ENCODE measurements around the gene HSPG2. TPM values are rescaled to one million over a fixed set of nuclear protein-coding genes. Genes with fewer than 3 reads are reported as not detected.

The HSPG2 gene
- total and polyA plus RNA-seq, 2 of the 8 experiments (the other 6 are each of a cell fraction or from before 2014, with no cell fraction given): 17.8 to 111 TPM

DNA sequence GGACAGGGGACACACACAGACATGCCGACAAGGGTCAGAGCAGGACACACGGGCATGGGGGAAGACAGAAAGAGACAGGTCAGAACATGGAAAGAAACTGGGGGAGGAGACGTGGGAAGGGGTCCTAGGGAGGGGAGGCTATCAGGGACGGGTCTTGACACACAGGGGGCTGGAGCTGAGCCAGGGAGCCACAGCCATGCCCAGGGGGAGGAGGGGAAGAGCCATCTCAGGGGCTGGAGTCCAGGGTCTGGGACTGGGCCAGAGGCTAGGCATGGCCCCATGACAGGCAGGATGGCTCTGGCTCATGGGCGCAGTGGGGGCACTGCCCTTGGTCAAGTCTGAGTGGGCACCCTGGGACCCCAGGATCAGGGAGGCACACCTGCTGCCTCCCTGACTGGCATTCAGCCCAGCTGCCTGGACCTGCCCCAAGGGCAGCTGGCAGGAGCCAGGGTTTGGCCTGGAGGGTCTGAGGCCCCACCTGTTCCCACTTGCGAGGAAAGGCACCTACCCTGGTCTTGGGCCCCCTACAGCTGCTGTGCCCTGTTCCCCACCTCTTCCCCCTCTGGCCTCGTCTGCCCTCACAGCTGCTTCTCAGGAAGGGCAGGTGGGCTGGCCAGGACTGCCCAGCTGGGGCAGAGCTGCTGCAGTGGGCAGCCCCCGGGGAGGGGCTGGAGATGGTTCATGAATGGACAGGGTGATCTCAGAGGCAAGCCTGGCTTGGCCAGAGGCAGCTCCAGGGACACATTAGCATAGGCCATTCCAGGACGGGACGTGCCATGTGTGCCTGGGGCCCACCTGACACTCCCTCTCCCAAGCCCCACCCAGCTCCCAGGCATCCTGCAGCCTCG is 42.9 kb downstream of the HSPG2 start:
- no peak overlapping the region for H3K4me2 ChIP-seq (ENCODE audit: insufficient read depth in 1 of 2, low read depth in 2 of 2, low read length in 2 of 2)
- H4K20me1 ChIP-seq (replicated peaks in 1 of 2; ENCODE audit: control insufficient read depth in 1 of 2, insufficient read depth in 2 of 2, low read length in 2 of 2): peaks cover 4% of the 10 kb centered on the region in 2 experiments
- H2BK12ac ChIP-seq (ENCODE audit: low read depth, low read length): no peak overlapping the region
- H3K36me3 ChIP-seq (ENCODE audit: control insufficient read depth in 2 of 4, insufficient read depth in 4 of 4, low read length in 3 of 4): peaks cover 0 to 21% (median 14%) of the 10 kb centered on the region in 4 experiments; a peak in 6 of 8 replicates
- no peak overlapping the region for H2BK15ac ChIP-seq (ENCODE audit: low read length)
- POLR2A ChIA-PET (ENCODE audit: partially characterized antibody): interaction anchor here (0.6 to 1.6 kb wide), 5 partner anchors 13 to 221 kb away, joined by 3 to 5 read pairs (median 3); no protein-coding TSS in a partner anchor
- no peak overlapping the region for H2AFZ ChIP-seq (ENCODE audit: low read length)
- no peak overlapping the region for H3K23ac ChIP-seq (ENCODE audit: insufficient read length)
- no peak overlapping the region for H3K4ac ChIP-seq (replicated peaks; ENCODE audit: insufficient read length, low read depth, low read length)
- peaks cover 0 to 7% (median 3%) of the 10 kb centered on the region in 4 experiments; a peak in 2 of 7 replicates for H3K4me1 ChIP-seq (replicated peaks in 1 of 4; ENCODE audit: control insufficient read depth in 3 of 4, insufficient read depth in 4 of 4, low read length in 3 of 4)
- DNase-seq (ENCODE audit: low read depth in 1 of 2, low spot score in 2 of 2) (no peak), FAIRE-seq (no peak)
- no peak overlapping the region; the same call in 1 of the 2 replicates for H4K8ac ChIP-seq (ENCODE audit: extremely low read depth, insufficient read depth, low read length)
- no peaks in the 10 kb centered on the region for H3K23me2 ChIP-seq (ENCODE audit: low read depth, low read length)
- H3K14ac ChIP-seq (ENCODE audit: insufficient read length): no peak overlapping the region
- no peaks in the 10 kb centered on the region for H3K79me1 ChIP-seq (ENCODE audit: low read depth, low read length)
- 0 out of 7 replicates have a peak overlapping the region, but pooled peaks of 1 of the 4 experiments have one; percentile 28 for H3K9ac ChIP-seq (replicated peaks in 1 of 4; ENCODE audit: extremely low read depth in 1 of 4, low read depth in 3 of 4, low read length in 3 of 4)
- CTCF ChIA-PET (ENCODE audit: partially characterized antibody): interaction anchor here (0.9 to 2.1 kb wide), 8 partner anchors 11 to 69 kb away, joined by 3 to 9 read pairs (median 4); no protein-coding TSS in a partner anchor
- H2AK5ac ChIP-seq (ENCODE audit: low read depth, low read length): no peak overlapping the region
- H2BK20ac ChIP-seq (ENCODE audit: low read length): no peak overlapping the region
- H3K18ac ChIP-seq (ENCODE audit: extremely low read depth, low read length): no peak overlapping the region
- no peak overlapping the region for H3K56ac ChIP-seq (replicated peaks; ENCODE audit: insufficient read length, low read depth, low read length)
- H2BK120ac ChIP-seq (replicated peaks; ENCODE audit: low read depth, low read length): no peak overlapping the region
- 88% methylated on average over 10 of the region's 11 CpGs; no CpG with 5 or more reads in 1 of the 2 experiments for WGBS, 2 experiments (ENCODE audit: extremely low coverage in 1 of 2, insufficient coverage in 1 of 2, insufficient read length in 1 of 2, insufficient replicate concordance in 2 of 2, low coverage in 1 of 2, low lambda C conversion rate in 2 of 2, missing lambda C conversion rate in 1 of 2)
- no peaks in the 10 kb centered on the region for H3K9me3 ChIP-seq (ENCODE audit: insufficient read depth in 2 of 2, low read depth in 1 of 2, low read length in 1 of 2)
- H3K27ac ChIP-seq (ENCODE audit: low read depth, low read length): no peak overlapping the region; the same call in 1 of the 2 replicates
- H4K5ac ChIP-seq (ENCODE audit: insufficient read length, low read depth, low read length): no peak overlapping the region
- H4K91ac ChIP-seq (replicated peaks; ENCODE audit: insufficient read length, low read length): no peak overlapping the region
- H2BK5ac ChIP-seq (ENCODE audit: low read depth, low read length): no peak overlapping the region
- H3K79me2 ChIP-seq (ENCODE audit: control insufficient read depth in 1 of 2, insufficient read depth in 2 of 2, low read length in 2 of 2): no peaks in the 10 kb centered on the region; a peak in 1 of 4 replicates
- H3K4me3 ChIP-seq (ENCODE audit: extremely low read depth in 1 of 4, insufficient read depth in 2 of 4, low read depth in 3 of 4, low read length in 4 of 4): no peak overlapping the region
- no peaks in the 10 kb centered on the region for H3K27me3 ChIP-seq (replicated peaks in 1 of 4; ENCODE audit: control insufficient read depth in 3 of 4, extremely low read depth in 1 of 4, insufficient read depth in 3 of 4, low read length in 3 of 4)
- TF ChIP-seq CHD1 (IDR thresholded peaks at IDR 0.05; ENCODE audit: low read depth, low read length) (no peak), SP4 (IDR thresholded peaks at IDR 0.05; ENCODE audit: low read length) (no peak), SP2 (IDR thresholded peaks at IDR 0.05; ENCODE audit: low read length) (no peak), EGR1 (IDR thresholded peaks at IDR 0.05; ENCODE audit: borderline replicate concordance, low read depth, low read length) (no peak), JUND (IDR thresholded peaks at IDR 0.05; ENCODE audit: low read length) (no peak), MAX (IDR thresholded peaks at IDR 0.05) (no peak), SAP30 (IDR thresholded peaks at IDR 0.05; ENCODE audit: insufficient read depth, insufficient replicate concordance, low read length) (no peak), ASH2L (IDR thresholded peaks at IDR 0.05; ENCODE audit: low read length) (no peak)
